ENCODE measurements around the gene EMID1. TPM values are rescaled to one million over a fixed set of nuclear protein-coding genes. Genes with fewer than 3 reads are reported as not detected.

The EMID1 gene
- polyA plus RNA-seq, 1 of the 3 experiments (the other 2 are of a cell fraction), result 1.1 TPM

- DNase-seq, result no peak
- H3K9ac ChIP-seq, result no peak overlapping the region
- no peaks in the 10 kb centered on the region for H3K9me2 ChIP-seq
- CTCF ChIA-PET, result interaction anchor here (0.6 to 2.1 kb wide), 3 partner anchors 28 to 38 kb away, joined by 3 to 7 read pairs (median 4); no protein-coding TSS in a partner anchor
- H3K79me2 ChIP-seq (ENCODE audit: insufficient read depth), result peaks cover 100% of the 10 kb centered on the region
- 88% methylated on average over 3 of the region's 3 CpGs for WGBS (ENCODE audit: low lambda C conversion rate)
- no peaks in the 10 kb centered on the region for H3K27me3 ChIP-seq (ENCODE audit: insufficient read depth)
- H3K27ac ChIP-seq (ENCODE audit: low read depth in 2 of 2, low read length in 1 of 2), result no peak overlapping the region
- peaks cover 81 to 97% of the 10 kb centered on the region in 2 experiments for H3K36me3 ChIP-seq (replicated peaks in 1 of 2; ENCODE audit: control insufficient read depth in 1 of 2, insufficient read depth in 2 of 2, low read length in 1 of 2)
- H3K4me1 ChIP-seq (ENCODE audit: control insufficient read depth in 1 of 2, insufficient read depth in 2 of 2, low read depth in 1 of 2, low read length in 1 of 2), result peaks cover 8 to 14% of the 10 kb centered on the region in 2 experiments; a peak in 3 of 4 replicates
- TF ChIP-seq MEF2A (IDR thresholded peaks at IDR 0.05; ENCODE audit: borderline replicate concordance, low read depth) (no peak), MAX (IDR thresholded peaks at IDR 0.05; ENCODE audit: low read depth) (no peak)
- POLR2A ChIA-PET, result no interaction called here
- H3K4me3 ChIP-seq (ENCODE audit: low read depth in 2 of 2, low read length in 1 of 2), result no peak overlapping the region
- peaks cover 99% of the 10 kb centered on the region for H4K20me1 ChIP-seq (ENCODE audit: insufficient read depth)
- H3K4me2 ChIP-seq, result no peak overlapping the region
- peaks cover 12% of the 10 kb centered on the region for H3F3A ChIP-seq (replicated peaks; ENCODE audit: insufficient read depth)
- H3K9me3 ChIP-seq, result no peaks in the 10 kb centered on the region
- H2AFZ ChIP-seq (ENCODE audit: low read depth), result no peak overlapping the region
These were observed 70.3 kb downstream of the EMID1 start for GRCh38 chr22:29275819-29276565.

- peaks cover 74 to 97% of the 10 kb centered on the region in 2 experiments for H3K36me3 ChIP-seq (replicated peaks in 1 of 2; ENCODE audit: control insufficient read depth in 1 of 2, insufficient read depth in 2 of 2, low read length in 1 of 2)
- no peaks in the 10 kb centered on the region for H3K9me3 ChIP-seq
- ChIA-PET CTCF (interaction anchor here (2.1 kb wide), 1 partner anchor 32 kb away, joined by 7 read pairs; no protein-coding TSS in a partner anchor), POLR2A (no interaction called here)
- 75% methylated on average over 1 of the region's 1 CpG for WGBS (ENCODE audit: low lambda C conversion rate)
- peaks cover 12% of the 10 kb centered on the region for H3F3A ChIP-seq (replicated peaks; ENCODE audit: insufficient read depth)
- H3K9ac ChIP-seq, result no peak overlapping the region
- no peak for DNase-seq
- H3K79me2 ChIP-seq (ENCODE audit: insufficient read depth), result peaks cover 100% of the 10 kb centered on the region
- H3K9me2 ChIP-seq, result no peaks in the 10 kb centered on the region
- no peaks in the 10 kb centered on the region; a peak in 3 of 4 replicates for H3K4me1 ChIP-seq (ENCODE audit: control insufficient read depth in 1 of 2, insufficient read depth in 2 of 2, low read depth in 1 of 2, low read length in 1 of 2)
- no peak overlapping the region for H3K27ac ChIP-seq (ENCODE audit: low read depth in 2 of 2, low read length in 1 of 2)
- no peak overlapping the region for H3K4me3 ChIP-seq (ENCODE audit: low read depth in 2 of 2, low read length in 1 of 2)
- peaks cover 98% of the 10 kb centered on the region for H4K20me1 ChIP-seq (ENCODE audit: insufficient read depth)
- TF ChIP-seq CTCF (IDR thresholded peaks at IDR 0.05) (no peak), NFIC (IDR thresholded peaks at IDR 0.05; ENCODE audit: borderline replicate concordance) (no peak), EZH2phosphoT487 (IDR thresholded peaks at IDR 0.05; ENCODE audit: borderline replicate concordance, low read depth) (no peak), PBX3 (IDR thresholded peaks at IDR 0.05) (no peak), POLR2AphosphoS5 (IDR thresholded peaks at IDR 0.05; ENCODE audit: low read depth, low read length) (no peak)
- no peak overlapping the region for H2AFZ ChIP-seq (ENCODE audit: low read depth)
- no peak overlapping the region for H3K4me2 ChIP-seq
- H3K27me3 ChIP-seq (ENCODE audit: insufficient read depth), result no peaks in the 10 kb centered on the region
These were observed 72.2 kb downstream of the EMID1 start for GRCh38 chr22:29277927-29278326.
